Measurements from ENCODE around the gene LHFPL5. TPM values are rescaled to one million over a fixed set of nuclear protein-coding genes. Genes with fewer than 3 reads are reported as not detected.
A peak's percentile ranks its signal among the peaks of the same experiment; 100 is the strongest.

Gene LHFPL5
- total and polyA plus RNA-seq, 2 of the 13 experiments (the other 11 are each of a cell fraction or from before 2014, with no cell fraction given), result 0.03 TPM; not detected in 1

- peak; percentile 78; the same call in 1 of the 2 replicates for TF ChIP-seq AHDC1 (CRISPR knock-in tag; IDR thresholded peaks at IDR 0.05; ENCODE audit: borderline replicate concordance)
- TF ChIP-seq ZNF33A (CRISPR knock-in tag; IDR thresholded peaks at IDR 0.05; ENCODE audit: borderline replicate concordance), result peak; percentile 92
- TF ChIP-seq ZNF883 (CRISPR knock-in tag; IDR thresholded peaks at IDR 0.05; ENCODE audit: not compliant biosample characterization), result peak; percentile 100
- TF ChIP-seq ZNF562 (CRISPR knock-in tag; IDR thresholded peaks at IDR 0.05; ENCODE audit: borderline replicate concordance), result 0 out of 2 replicates have a peak, but pooled peaks have one; percentile 67
- peak; percentile 72 for TF ChIP-seq SRSF1 (optimal IDR thresholded peaks at IDR 0.05; ENCODE audit: low read depth, low read length)
- TF ChIP-seq NR2F1 (CRISPR knock-in tag; IDR thresholded peaks at IDR 0.05), result peak in 1 of 2 experiments; percentile 69; a peak in 1 of 4 replicates
- TF ChIP-seq MXD3 (CRISPR knock-in tag; IDR thresholded peaks at IDR 0.05), result peak; percentile 100
- peak; percentile 55 for TF ChIP-seq PAXIP1 (CRISPR knock-in tag; conservative IDR thresholded peaks at IDR 0.05)
- TF ChIP-seq ZNF446 (CRISPR knock-in tag; IDR thresholded peaks at IDR 0.05), result peak; percentile 99
- TF ChIP-seq FOXP1 (IDR thresholded peaks at IDR 0.05), result no peak
- 0 out of 2 replicates have a peak, but pooled peaks have one; percentile 10 for TF ChIP-seq FOXP1 (CRISPR knock-in tag; IDR thresholded peaks at IDR 0.05)
Observed at GRCh38 chr6:35804996-35805736, at the start of gene LHFPL5 (continued).
